HCT116 (cell line): ENCODE data around the gene CHRDL1. TPM values are rescaled to one million over a fixed set of nuclear protein-coding genes. Genes with fewer than 3 reads are reported as not detected.

ENCODE experiments used
- ATAC-seq: fragments of 200-7000 bp; cut with Tn5 transposase; 2 replicates; pipeline ENCODE4 v1.9.1; 2020; ENCODE audit warnings: mild to moderate bottlenecking, moderate library complexity
- BruUV-seq: library from RNA; stranded (reverse); fragments of 400-500 nt; replicated peaks from 2 replicates; lab custom pipeline; 2021; lab: Mats Ljungman, UMichigan
- CTCF ChIA-PET: fragments of 300-600 bp; sonication (Branson Sonifier 250); formaldehyde crosslinking; loops from one replicate; lab custom pipeline; 2021; ENCODE audit warnings: antibody characterized with exemption; lab: Charles Lee
- POLR2A ChIA-PET: fragments of 300-600, 350-600 bp; sonication (Branson Sonifier 250); formaldehyde crosslinking; loops from one replicate; lab custom pipeline; 2021; ENCODE audit warnings: antibody characterized with exemption; lab: Charles Lee
- RAD21 ChIA-PET, 2 experiments: fragments of 300-600 bp; sonication (Branson Sonifier 250); formaldehyde crosslinking; loops; one replicate each; lab custom pipeline; 2023; ENCODE audit warnings: low total read pairs in 2 of 2; ENCODE audit not compliant: uncharacterized antibody in 2 of 2, unreplicated experiment in 2 of 2, low non-redundant PET in 1 of 2; lab: Charles Lee
- DNase-seq: peaks from one replicate; pipeline ENCODE4 v3.0.0-alpha.2; 2010; ENCODE audit warnings: low read depth, low spot score
- H2AFZ ChIP-seq: fragments of 200-600 bp; shearing (Covaris generic), sonication (generic); 2 replicates; pipeline ENCODE4 v1.6.1; 2017; ENCODE audit warnings: low read depth, mixed run types, mixed read lengths, antibody characterized with exemption, low read length; ENCODE audit not compliant: poor library complexity, severe bottlenecking
- H3K27ac ChIP-seq: 2 replicates; pipeline ENCODE4 v1.5.1; 2012; ENCODE audit warnings: low read depth, low read length
- H3K27me3 ChIP-seq: fragments of 200-600 bp; sonication (generic); 2 replicates; pipeline ENCODE4 v1.6.1; 2016; ENCODE audit warnings: mixed run types, low read length, mixed read lengths; ENCODE audit not compliant: insufficient read depth
- H3K36me3 ChIP-seq, 2 experiments: fragments of 200-500 bp in 1 of 2; fragments of 200-600 bp in 1 of 2; sonication (Bioruptor generic) in 1 of 2; sonication (generic) in 1 of 2; 2 replicates each; pipeline versions ENCODE4 v1.5.1 to v1.6.1; 2014 to 2016; ENCODE audit warnings: low read length in 2 of 2, inconsistent platforms in 1 of 2, mixed read lengths in 1 of 2, mixed run types in 1 of 2; ENCODE audit not compliant: insufficient read depth in 2 of 2, control insufficient read depth in 1 of 2
- H3K4me1 ChIP-seq, 2 experiments: fragments of 200-600 bp in 1 of 2; sonication (generic) in 1 of 2; 2 replicates each; pipeline versions ENCODE4 v1.5.1 to v1.6.1; 2012 to 2017; ENCODE audit warnings: low read length in 2 of 2, inconsistent platforms in 1 of 2, mild to moderate bottlenecking in 1 of 2, mixed read lengths in 1 of 2, mixed run types in 1 of 2, moderate library complexity in 1 of 2; ENCODE audit not compliant: insufficient read depth in 2 of 2, control insufficient read depth in 1 of 2
- H3K4me2 ChIP-seq: fragments of 200-600 bp; sonication (generic); 2 replicates; pipeline ENCODE4 v1.6.1; 2017; ENCODE audit warnings: mixed run types, low read length, mixed read lengths
- H3K4me3 ChIP-seq, 2 experiments: fragments of 200-600 bp in 1 of 2; sonication (generic) in 1 of 2; replicated peaks in 1 of 2; 2 replicates each; pipeline ENCODE4 v1.5.1; 2011 to 2016; ENCODE audit warnings: low read length in 2 of 2, control low read depth in 1 of 2, low read depth in 1 of 2, mild to moderate bottlenecking in 1 of 2, mixed read lengths in 1 of 2, mixed run types in 1 of 2
- H3K79me2 ChIP-seq: fragments of 200-600 bp; sonication (generic); 2 replicates; pipeline ENCODE4 v1.6.1; 2017; ENCODE audit warnings: mild to moderate bottlenecking, mixed run types, low read length, moderate library complexity, mixed read lengths; ENCODE audit not compliant: insufficient read depth
- H3K9ac ChIP-seq: fragments of 200-600 bp; sonication (generic); 2 replicates; pipeline ENCODE4 v1.6.1; 2016; ENCODE audit warnings: low read length, mixed read lengths
- H3K9me2 ChIP-seq: fragments of 200-600 bp; sonication (generic), shearing (Covaris generic); 2 replicates; pipeline ENCODE4 v1.6.1; 2017; ENCODE audit warnings: mixed run types, mild to moderate bottlenecking, moderate library complexity; ENCODE audit not compliant: insufficient read depth
- H3K9me3 ChIP-seq, 2 experiments: fragments of 200-500 bp in 1 of 2; fragments of 200-600 bp in 1 of 2; sonication (Bioruptor generic) in 1 of 2; sonication (generic) in 1 of 2; 2 replicates each; pipeline ENCODE4 v1.6.1; 2014 to 2017; ENCODE audit warnings: low read length in 2 of 2, mixed read lengths in 2 of 2, inconsistent platforms in 1 of 2, low read depth in 1 of 2, mild to moderate bottlenecking in 1 of 2, mixed run types in 1 of 2, moderate library complexity in 1 of 2; ENCODE audit not compliant: control insufficient read depth in 1 of 2, insufficient read depth in 1 of 2
- H4K20me1 ChIP-seq: fragments of 200-600 bp; sonication (generic), shearing (Covaris generic); 2 replicates; pipeline ENCODE4 v1.6.1; 2017; ENCODE audit warnings: mixed run types, mild to moderate bottlenecking, moderate library complexity; ENCODE audit not compliant: insufficient read depth
- CBX3 ChIP-seq: IDR thresholded peaks from 2 replicates; pipeline ENCODE4 v1.6.1; 2012; ENCODE audit warnings: low read depth
- EGR1 ChIP-seq: IDR thresholded peaks from 2 replicates; pipeline ENCODE4 v1.6.1; 2012; ENCODE audit warnings: low read depth
- JUND ChIP-seq: IDR thresholded peaks from 2 replicates; pipeline ENCODE4 v1.6.1; 2012
- SP1 ChIP-seq: IDR thresholded peaks from 2 replicates; pipeline ENCODE4 v1.6.1; 2012; ENCODE audit warnings: low read depth
- YY1 ChIP-seq: IDR thresholded peaks from 2 replicates; pipeline ENCODE4 v1.6.1; 2011; ENCODE audit warnings: low read length, low read depth, moderate library complexity, mild to moderate bottlenecking; ENCODE audit not compliant: insufficient replicate concordance; ENCODE audit errors: extremely low read depth
- intact Hi-C: fragments of 100-400 bp; cut with micrococcal nuclease; formaldehyde crosslinking; loops from 2 replicates; pipeline ENCODE4 v1.10.0; 2022
- total RNA-seq: library from RNA; stranded (reverse); gene quantifications from one replicate; pipeline ENCODE4 v1.2.1, GENCODE V29; 2021; ENCODE audit not compliant: unreplicated experiment
- TF ChIP-seq, protein P1 (sequence below): IDR thresholded peaks from 2 replicates; pipeline ENCODE4 v1.6.1; 2012; ENCODE audit warnings: low read depth
- TF ChIP-seq, protein P2 (sequence below): IDR thresholded peaks from 2 replicates; pipeline ENCODE4 v1.6.1; 2012

The CHRDL1 gene
- total RNA-seq, 1 experiment from 2014 or later = 0.05 TPM

DNA sequence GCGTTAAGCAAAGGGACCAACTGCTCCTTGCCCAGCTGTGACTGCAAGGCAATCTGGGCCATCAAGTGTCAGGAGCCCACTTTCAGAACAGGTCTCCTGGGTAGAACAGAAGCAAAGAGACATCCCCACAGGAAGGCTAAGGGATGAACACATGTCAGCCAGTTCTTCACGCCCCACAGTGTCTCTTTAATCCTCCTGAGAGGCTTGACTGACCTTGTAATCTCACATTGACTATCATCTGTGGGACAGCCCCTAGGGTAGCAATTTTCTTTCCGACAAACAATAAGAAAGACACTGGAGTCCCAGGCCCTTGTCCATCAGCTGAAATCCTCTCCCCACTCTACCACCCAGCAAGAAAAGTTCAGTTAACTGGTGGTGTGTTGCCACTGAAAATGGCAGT is 1.0 kb downstream of the CHRDL1 start:
- Histone ChIP-seq H3K4me1 (no peaks in the 10 kb centered on the region), H3K9me2 (no peaks in the 10 kb centered on the region), H3K27me3 (peaks cover 9% of the 10 kb centered on the region; the same call in 1 of the 2 replicates), H3K9ac (no peak overlapping the region), H2AFZ (no peak overlapping the region), H3K79me2 (no peaks in the 10 kb centered on the region), H3K4me2 (no peak overlapping the region), H3K4me3 (no peak overlapping the region), H3K9me3 (no peaks in the 10 kb centered on the region), H3K36me3 (no peaks in the 10 kb centered on the region), H4K20me1 (no peaks in the 10 kb centered on the region), H3K27ac (no peak overlapping the region)
- TF ChIP-seq JUND (no peak), YY1 (no peak)
- TF ChIP-seq, protein P1, sequence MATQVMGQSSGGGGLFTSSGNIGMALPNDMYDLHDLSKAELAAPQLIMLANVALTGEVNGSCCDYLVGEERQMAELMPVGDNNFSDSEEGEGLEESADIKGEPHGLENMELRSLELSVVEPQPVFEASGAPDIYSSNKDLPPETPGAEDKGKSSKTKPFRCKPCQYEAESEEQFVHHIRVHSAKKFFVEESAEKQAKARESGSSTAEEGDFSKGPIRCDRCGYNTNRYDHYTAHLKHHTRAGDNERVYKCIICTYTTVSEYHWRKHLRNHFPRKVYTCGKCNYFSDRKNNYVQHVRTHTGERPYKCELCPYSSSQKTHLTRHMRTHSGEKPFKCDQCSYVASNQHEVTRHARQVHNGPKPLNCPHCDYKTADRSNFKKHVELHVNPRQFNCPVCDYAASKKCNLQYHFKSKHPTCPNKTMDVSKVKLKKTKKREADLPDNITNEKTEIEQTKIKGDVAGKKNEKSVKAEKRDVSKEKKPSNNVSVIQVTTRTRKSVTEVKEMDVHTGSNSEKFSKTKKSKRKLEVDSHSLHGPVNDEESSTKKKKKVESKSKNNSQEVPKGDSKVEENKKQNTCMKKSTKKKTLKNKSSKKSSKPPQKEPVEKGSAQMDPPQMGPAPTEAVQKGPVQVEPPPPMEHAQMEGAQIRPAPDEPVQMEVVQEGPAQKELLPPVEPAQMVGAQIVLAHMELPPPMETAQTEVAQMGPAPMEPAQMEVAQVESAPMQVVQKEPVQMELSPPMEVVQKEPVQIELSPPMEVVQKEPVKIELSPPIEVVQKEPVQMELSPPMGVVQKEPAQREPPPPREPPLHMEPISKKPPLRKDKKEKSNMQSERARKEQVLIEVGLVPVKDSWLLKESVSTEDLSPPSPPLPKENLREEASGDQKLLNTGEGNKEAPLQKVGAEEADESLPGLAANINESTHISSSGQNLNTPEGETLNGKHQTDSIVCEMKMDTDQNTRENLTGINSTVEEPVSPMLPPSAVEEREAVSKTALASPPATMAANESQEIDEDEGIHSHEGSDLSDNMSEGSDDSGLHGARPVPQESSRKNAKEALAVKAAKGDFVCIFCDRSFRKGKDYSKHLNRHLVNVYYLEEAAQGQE = no peak
- intact Hi-C loops = no loop called here
- RAD21 ChIA-PET = no interaction called here
- POLR2A ChIA-PET = no interaction called here
- no peak for DNase-seq
- CTCF ChIA-PET = no interaction called here
- no TSS peak for BruUV-seq
- no peak for ATAC-seq

DNA sequence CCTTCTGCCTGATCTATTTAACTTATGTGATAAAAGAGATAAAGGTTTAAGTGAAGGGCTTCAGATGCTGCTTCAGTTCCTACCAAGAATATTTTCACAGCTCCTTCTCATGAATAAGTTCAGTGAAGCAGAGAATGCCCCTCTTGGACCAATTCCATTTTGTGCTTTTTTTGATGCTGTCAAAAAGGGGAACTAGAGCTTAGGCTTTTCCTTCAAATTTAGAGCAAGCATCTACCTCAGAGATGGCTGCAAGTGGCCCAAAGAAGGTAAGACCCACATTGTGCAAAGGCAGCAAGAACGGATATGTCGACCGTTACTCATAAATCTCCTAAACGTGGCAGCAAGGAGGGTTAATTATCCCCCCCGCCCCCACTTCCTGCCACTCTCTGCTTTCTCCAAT is 4.5 kb downstream of the CHRDL1 start:
- Histone ChIP-seq H3K9ac (no peak overlapping the region), H3K27me3 (peaks cover 13% of the 10 kb centered on the region), H3K9me2 (no peaks in the 10 kb centered on the region), H3K36me3 (no peaks in the 10 kb centered on the region), H3K4me3 (no peak overlapping the region), H3K9me3 (no peaks in the 10 kb centered on the region), H3K27ac (no peak overlapping the region), H2AFZ (no peak overlapping the region), H4K20me1 (no peaks in the 10 kb centered on the region), H3K79me2 (no peaks in the 10 kb centered on the region), H3K4me1 (no peaks in the 10 kb centered on the region), H3K4me2 (no peak overlapping the region)
- TF ChIP-seq JUND (no peak), EGR1 (no peak), SP1 (no peak), CBX3 (no peak)
- TF ChIP-seq, protein P2, sequence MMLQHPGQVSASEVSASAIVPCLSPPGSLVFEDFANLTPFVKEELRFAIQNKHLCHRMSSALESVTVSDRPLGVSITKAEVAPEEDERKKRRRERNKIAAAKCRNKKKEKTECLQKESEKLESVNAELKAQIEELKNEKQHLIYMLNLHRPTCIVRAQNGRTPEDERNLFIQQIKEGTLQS = no peak
- ChIA-PET CTCF (no interaction called here), POLR2A (no interaction called here), RAD21 (no interaction called here)
- intact Hi-C loops = no loop called here
- ATAC-seq = no peak
- no peak for DNase-seq
- no TSS peak for BruUV-seq
